Measurements from ENCODE around the gene DTNBP1.

The DTNBP1 gene

GRCh38 chr6:15574486-15574885, 88.3 kb downstream of the DTNBP1 start:
- peaks cover 20% of the 10 kb centered on the region for H3K4me1 Mint-ChIP-seq (ENCODE audit: low read depth)
- peaks cover 22% of the 10 kb centered on the region for H3K36me3 Mint-ChIP-seq (ENCODE audit: low read depth)
- no peaks in the 10 kb centered on the region for H3K9me3 Mint-ChIP-seq
- no peak overlapping the region for H3K4me3 Mint-ChIP-seq
- H3K27ac Mint-ChIP-seq, result no peak overlapping the region
- H3K27me3 Mint-ChIP-seq, result no peaks in the 10 kb centered on the region

GRCh38 chr6:15574023-15574422, 88.8 kb downstream of the DTNBP1 start:
- no peak overlapping the region for H3K27ac Mint-ChIP-seq
- no peaks in the 10 kb centered on the region for H3K27me3 Mint-ChIP-seq
- no peaks in the 10 kb centered on the region for H3K9me3 Mint-ChIP-seq
- peaks cover 16% of the 10 kb centered on the region for H3K4me1 Mint-ChIP-seq (ENCODE audit: low read depth)
- H3K4me3 Mint-ChIP-seq, result no peak overlapping the region
- H3K36me3 Mint-ChIP-seq (ENCODE audit: low read depth), result peaks cover 19% of the 10 kb centered on the region

- H3K36me3 Mint-ChIP-seq (ENCODE audit: low read depth), result peaks cover 16% of the 10 kb centered on the region
- no peaks in the 10 kb centered on the region for H3K27me3 Mint-ChIP-seq
- H3K9me3 Mint-ChIP-seq, result no peaks in the 10 kb centered on the region
- no peak overlapping the region for H3K4me3 Mint-ChIP-seq
- peaks cover 11% of the 10 kb centered on the region for H3K4me1 Mint-ChIP-seq (ENCODE audit: low read depth)
- H3K27ac Mint-ChIP-seq, result no peak overlapping the region
These were observed 89.4 kb downstream of the DTNBP1 start for GRCh38 chr6:15573384-15573783.

GRCh38 chr6:15572296-15573016, 90.4 kb downstream of the DTNBP1 start:
- no peaks in the 10 kb centered on the region for H3K27me3 Mint-ChIP-seq
- no peak overlapping the region for H3K4me3 Mint-ChIP-seq
- peaks cover 17% of the 10 kb centered on the region for H3K36me3 Mint-ChIP-seq (ENCODE audit: low read depth)
- H3K4me1 Mint-ChIP-seq (ENCODE audit: low read depth), result peaks cover 11% of the 10 kb centered on the region
- H3K27ac Mint-ChIP-seq, result no peak overlapping the region
- no peaks in the 10 kb centered on the region for H3K9me3 Mint-ChIP-seq

- H3K4me3 Mint-ChIP-seq, result no peak overlapping the region
- H3K27ac Mint-ChIP-seq, result no peak overlapping the region
- no peaks in the 10 kb centered on the region for H3K27me3 Mint-ChIP-seq
- no peaks in the 10 kb centered on the region for H3K9me3 Mint-ChIP-seq
- H3K4me1 Mint-ChIP-seq (ENCODE audit: low read depth), result peaks cover 3% of the 10 kb centered on the region
- H3K36me3 Mint-ChIP-seq (ENCODE audit: low read depth), result peaks cover 16% of the 10 kb centered on the region
These were observed 92.7 kb downstream of the DTNBP1 start for GRCh38 chr6:15570171-15570570.

GRCh38 chr6:15569035-15569995, 93.5 kb downstream of the DTNBP1 start:
- Mint-ChIP-seq H3K4me3 (no peak overlapping the region), H3K9me3 (no peaks in the 10 kb centered on the region), H3K27me3 (no peaks in the 10 kb centered on the region), H3K4me1 (ENCODE audit: low read depth) (no peaks in the 10 kb centered on the region), H3K36me3 (ENCODE audit: low read depth) (peaks cover 11% of the 10 kb centered on the region), H3K27ac (no peak overlapping the region)

GRCh38 chr6:15562977-15563376, 99.9 kb downstream of the DTNBP1 start:
- no peak overlapping the region for H3K27ac Mint-ChIP-seq
- H3K4me3 Mint-ChIP-seq, result no peak overlapping the region
- no peaks in the 10 kb centered on the region for H3K9me3 Mint-ChIP-seq
- peaks cover 5% of the 10 kb centered on the region for H3K4me1 Mint-ChIP-seq (ENCODE audit: low read depth)
- H3K27me3 Mint-ChIP-seq, result no peaks in the 10 kb centered on the region
- H3K36me3 Mint-ChIP-seq (ENCODE audit: low read depth), result peaks cover 10% of the 10 kb centered on the region

GRCh38 chr6:15561447-15562199, 101.2 kb downstream of the DTNBP1 start:
- H3K4me3 Mint-ChIP-seq, result no peak overlapping the region
- H3K9me3 Mint-ChIP-seq, result no peaks in the 10 kb centered on the region
- peaks cover 11% of the 10 kb centered on the region for H3K36me3 Mint-ChIP-seq (ENCODE audit: low read depth)
- H3K27me3 Mint-ChIP-seq, result no peaks in the 10 kb centered on the region
- no peak overlapping the region for H3K27ac Mint-ChIP-seq
- H3K4me1 Mint-ChIP-seq (ENCODE audit: low read depth), result peaks cover 8% of the 10 kb centered on the region

- H3K36me3 Mint-ChIP-seq (ENCODE audit: low read depth), result peaks cover 11% of the 10 kb centered on the region
- H3K9me3 Mint-ChIP-seq, result no peaks in the 10 kb centered on the region
- no peak overlapping the region for H3K4me3 Mint-ChIP-seq
- H3K27me3 Mint-ChIP-seq, result no peaks in the 10 kb centered on the region
- H3K4me1 Mint-ChIP-seq (ENCODE audit: low read depth), result peaks cover 11% of the 10 kb centered on the region
- no peak overlapping the region for H3K27ac Mint-ChIP-seq
These were observed 102.1 kb downstream of the DTNBP1 start for GRCh38 chr6:15560713-15561112.

GRCh38 chr6:15557174-15557573, 105.7 kb downstream of the DTNBP1 start:
- Mint-ChIP-seq H3K27ac (no peak overlapping the region), H3K4me1 (ENCODE audit: low read depth) (peaks cover 15% of the 10 kb centered on the region), H3K27me3 (no peaks in the 10 kb centered on the region), H3K9me3 (no peaks in the 10 kb centered on the region), H3K36me3 (ENCODE audit: low read depth) (peaks cover 12% of the 10 kb centered on the region), H3K4me3 (no peak overlapping the region)

GRCh38 chr6:15556711-15557110, 106.1 kb downstream of the DTNBP1 start:
- Mint-ChIP-seq H3K36me3 (ENCODE audit: low read depth) (peaks cover 12% of the 10 kb centered on the region), H3K4me3 (no peak overlapping the region), H3K4me1 (ENCODE audit: low read depth) (peaks cover 20% of the 10 kb centered on the region), H3K9me3 (no peaks in the 10 kb centered on the region), H3K27ac (peak overlapping the region; percentile 63), H3K27me3 (no peaks in the 10 kb centered on the region)

GRCh38 chr6:15555101-15556038, 107.5 kb downstream of the DTNBP1 start:
- H3K4me1 Mint-ChIP-seq (ENCODE audit: low read depth), result peaks cover 33% of the 10 kb centered on the region
- no peaks in the 10 kb centered on the region for H3K9me3 Mint-ChIP-seq
- H3K36me3 Mint-ChIP-seq (ENCODE audit: low read depth), result peaks cover 12% of the 10 kb centered on the region
- no peaks in the 10 kb centered on the region for H3K27me3 Mint-ChIP-seq
- no peak overlapping the region for H3K4me3 Mint-ChIP-seq
- no peak overlapping the region for H3K27ac Mint-ChIP-seq

GRCh38 chr6:15554728-15555100, 108.1 kb downstream of the DTNBP1 start:
- Mint-ChIP-seq H3K9me3 (no peaks in the 10 kb centered on the region), H3K4me3 (no peak overlapping the region), H3K36me3 (ENCODE audit: low read depth) (peaks cover 12% of the 10 kb centered on the region), H3K27me3 (no peaks in the 10 kb centered on the region), H3K4me1 (ENCODE audit: low read depth) (peaks cover 33% of the 10 kb centered on the region), H3K27ac (no peak overlapping the region)

- Mint-ChIP-seq H3K36me3 (ENCODE audit: low read depth) (peaks cover 9% of the 10 kb centered on the region), H3K27ac (no peak overlapping the region), H3K4me3 (no peak overlapping the region), H3K4me1 (ENCODE audit: low read depth) (peaks cover 33% of the 10 kb centered on the region), H3K27me3 (no peaks in the 10 kb centered on the region), H3K9me3 (no peaks in the 10 kb centered on the region)
These were observed 109.0 kb downstream of the DTNBP1 start for GRCh38 chr6:15553736-15554294.
